GM04504 (cell line): ENCODE data around the gene ATF1.
"Not testable (repeated sequence)": the region's sequence is repeated elsewhere in the genome, so short reads cannot be mapped to it uniquely, and the experiment has no call there.

ENCODE experiments used
- DNase-seq: peaks from one replicate; pipeline ENCODE4 v3.0.0-alpha.2; 2012; ENCODE audit warnings: low read depth

The ATF1 gene

GRCh38 chr12:50862316-50862715, 98.4 kb downstream of the ATF1 start:
- DNase-seq = peak; percentile 24

GRCh38 chr12:50865266-50865665, 101.4 kb downstream of the ATF1 start:
- no peak for DNase-seq

- not testable (repeated sequence) for DNase-seq
These were observed 105.0 kb downstream of the ATF1 start for GRCh38 chr12:50868881-50869280.
